Measurements from ENCODE around the gene SLC45A2. TPM values are rescaled to one million over a fixed set of nuclear protein-coding genes. Genes with fewer than 3 reads are reported as not detected.

SLC45A2 gene
- total RNA-seq, 1 experiment from 2014 or later: 0.28 TPM

GRCh38 chr5:33903118-33903517, 81.4 kb downstream of the SLC45A2 start:
- Histone ChIP-seq H3K36me3 (ENCODE audit: insufficient read depth, low read length, poor library complexity, severe bottlenecking) (no peaks in the 10 kb centered on the region), H3K27ac (ENCODE audit: low read depth, low read length, poor library complexity, severe bottlenecking) (no peak overlapping the region), H3K27me3 (replicated peaks; ENCODE audit: insufficient read depth, low read depth, low read length, poor library complexity) (peaks cover 9% of the 10 kb centered on the region), H3K4me1 (ENCODE audit: insufficient read depth, low read length, poor library complexity, severe bottlenecking) (no peaks in the 10 kb centered on the region), H3K9me3 (ENCODE audit: low read depth, low read length, poor library complexity, severe bottlenecking) (peaks cover 7% of the 10 kb centered on the region), H3K4me3 (ENCODE audit: low read depth, low read length, poor library complexity, severe bottlenecking) (no peak overlapping the region)
- no peak for TF ChIP-seq EZH2 (IDR thresholded peaks at IDR 0.05; ENCODE audit: borderline replicate concordance, low read depth, low read length, poor library complexity, severe bottlenecking)
- TF ChIP-seq, protein P1, sequence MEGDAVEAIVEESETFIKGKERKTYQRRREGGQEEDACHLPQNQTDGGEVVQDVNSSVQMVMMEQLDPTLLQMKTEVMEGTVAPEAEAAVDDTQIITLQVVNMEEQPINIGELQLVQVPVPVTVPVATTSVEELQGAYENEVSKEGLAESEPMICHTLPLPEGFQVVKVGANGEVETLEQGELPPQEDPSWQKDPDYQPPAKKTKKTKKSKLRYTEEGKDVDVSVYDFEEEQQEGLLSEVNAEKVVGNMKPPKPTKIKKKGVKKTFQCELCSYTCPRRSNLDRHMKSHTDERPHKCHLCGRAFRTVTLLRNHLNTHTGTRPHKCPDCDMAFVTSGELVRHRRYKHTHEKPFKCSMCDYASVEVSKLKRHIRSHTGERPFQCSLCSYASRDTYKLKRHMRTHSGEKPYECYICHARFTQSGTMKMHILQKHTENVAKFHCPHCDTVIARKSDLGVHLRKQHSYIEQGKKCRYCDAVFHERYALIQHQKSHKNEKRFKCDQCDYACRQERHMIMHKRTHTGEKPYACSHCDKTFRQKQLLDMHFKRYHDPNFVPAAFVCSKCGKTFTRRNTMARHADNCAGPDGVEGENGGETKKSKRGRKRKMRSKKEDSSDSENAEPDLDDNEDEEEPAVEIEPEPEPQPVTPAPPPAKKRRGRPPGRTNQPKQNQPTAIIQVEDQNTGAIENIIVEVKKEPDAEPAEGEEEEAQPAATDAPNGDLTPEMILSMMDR (conservative IDR thresholded peaks at IDR 0.05; ENCODE audit: low read depth, low read length): no peak
- intact Hi-C loops (cut with micrococcal nuclease; ENCODE audit: unreplicated experiment): no loop called here
- CTCF ChIA-PET: no interaction called here
- DNase-seq (ENCODE audit: low spot score): no peak
- BruUV-seq (replicated peaks): no TSS peak
- POLR2A ChIA-PET (ENCODE audit: low non-redundant PET): no interaction called here

DNA sequence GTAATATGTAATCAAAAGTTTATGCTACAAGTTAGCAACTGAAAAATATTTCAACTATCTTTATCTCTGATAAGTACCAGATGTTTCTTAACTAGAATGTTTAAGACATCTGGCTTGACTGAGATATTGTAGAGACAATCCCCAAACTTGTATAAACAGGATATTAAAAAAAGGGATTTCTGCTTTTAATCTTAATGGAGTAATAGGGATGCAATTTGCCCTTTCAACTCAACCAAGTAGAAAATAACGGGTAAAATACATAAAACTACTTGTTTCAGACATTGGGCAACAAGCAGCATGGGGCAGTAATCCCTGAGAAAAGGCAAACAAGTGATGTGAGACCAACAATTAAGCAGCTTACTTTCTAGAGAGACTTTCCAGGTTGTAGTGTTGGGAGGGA, 83.3 kb downstream of the SLC45A2 start:
- TF ChIP-seq, protein P1 (conservative IDR thresholded peaks at IDR 0.05; ENCODE audit: low read depth, low read length): no peak
- TF ChIP-seq EZH2 (IDR thresholded peaks at IDR 0.05; ENCODE audit: borderline replicate concordance, low read depth, low read length, poor library complexity, severe bottlenecking): no peak
- Histone ChIP-seq H3K4me3 (ENCODE audit: low read depth, low read length, poor library complexity, severe bottlenecking) (no peak overlapping the region), H3K27me3 (replicated peaks; ENCODE audit: insufficient read depth, low read depth, low read length, poor library complexity) (peaks cover 11% of the 10 kb centered on the region), H3K4me1 (ENCODE audit: insufficient read depth, low read length, poor library complexity, severe bottlenecking) (no peaks in the 10 kb centered on the region), H3K27ac (ENCODE audit: low read depth, low read length, poor library complexity, severe bottlenecking) (no peak overlapping the region), H3K36me3 (ENCODE audit: insufficient read depth, low read length, poor library complexity, severe bottlenecking) (no peaks in the 10 kb centered on the region), H3K9me3 (ENCODE audit: low read depth, low read length, poor library complexity, severe bottlenecking) (no peaks in the 10 kb centered on the region)
- POLR2A ChIA-PET (ENCODE audit: low non-redundant PET): no interaction called here
- CTCF ChIA-PET: no interaction called here
- BruUV-seq (replicated peaks): no TSS peak
- intact Hi-C loops (cut with micrococcal nuclease; ENCODE audit: unreplicated experiment): no loop called here
- DNase-seq (ENCODE audit: low spot score): no peak

Other genes starting within 250 kb of the SLC45A2 start
- gene ADAMTS12, start 92.7 kb downstream of the SLC45A2 start, total RNA-seq (2021): 0.76 and 0.84 TPM in 2 replicates
- gene RXFP3, start 48.3 kb downstream of the SLC45A2 start, total RNA-seq (2021): not detected in 2 replicates
- gene AMACR, start 23.4 kb upstream of the SLC45A2 start, total RNA-seq (2021): 11.8 and 13.9 TPM in 2 replicates
- gene C1QTNF3, start 58.5 kb upstream of the SLC45A2 start, total RNA-seq (2021): 1.6 TPM in 2 replicates

Measured in A673 (cell line).